ENCODE data around the gene RNF217.

Gene RNF217

GRCh38 chr6:125003070-125003469, 40.8 kb downstream of the RNF217 start:
- no peaks in the 10 kb centered on the region for H3K27me3 ChIP-seq
- H3K9me3 ChIP-seq (replicated peaks in 1 of 11) = peaks cover 0 to 6% (median 4%) of the 10 kb centered on the region in 11 experiments; a peak in 6 of 22 replicates
- no peak for TF ChIP-seq Cebpa-rat (IDR thresholded peaks at IDR 0.05)
- H4K20me1 ChIP-seq = no peaks in the 10 kb centered on the region
- no peak overlapping the region for H3K4me2 ChIP-seq
- H3K9ac ChIP-seq = no peak overlapping the region
- no peak overlapping the region for H3K27ac ChIP-seq
- H3K36me3 ChIP-seq = no peaks in the 10 kb centered on the region
- peaks cover 0 to 9% (median 6%) of the 10 kb centered on the region in 10 experiments; a peak in 13 of 20 replicates for H3K4me1 ChIP-seq
- no peak overlapping the region for H3K4me3 ChIP-seq

- Histone ChIP-seq H3K27me3 (no peaks in the 10 kb centered on the region), H3K36me3 (no peaks in the 10 kb centered on the region), H4K20me1 (no peaks in the 10 kb centered on the region), H3K27ac (no peak overlapping the region), H3K4me2 (no peak overlapping the region), H3K4me1 (peaks cover 3 to 10% (median 6%) of the 10 kb centered on the region in 10 experiments; a peak in 17 of 20 replicates), H3K9me3 (replicated peaks in 1 of 11) (peaks cover 0 to 6% (median 4%) of the 10 kb centered on the region in 11 experiments; a peak in 6 of 22 replicates), H3K9ac (no peak overlapping the region), H3K4me3 (no peak overlapping the region)
- no peak for TF ChIP-seq Cebpa-rat (IDR thresholded peaks at IDR 0.05)
These were observed 42.0 kb downstream of the RNF217 start for GRCh38 chr6:125004198-125004597.

- Histone ChIP-seq H3K4me2 (no peak overlapping the region), H3K36me3 (no peaks in the 10 kb centered on the region), H3K9me3 (replicated peaks in 1 of 11) (peaks cover 0 to 6% (median 4%) of the 10 kb centered on the region in 11 experiments; a peak in 6 of 22 replicates), H3K4me1 (peaks cover 5 to 18% (median 7%) of the 10 kb centered on the region in 10 experiments; a peak in 17 of 20 replicates), H3K27ac (no peak overlapping the region), H4K20me1 (no peaks in the 10 kb centered on the region), H3K27me3 (no peaks in the 10 kb centered on the region), H3K9ac (no peak overlapping the region), H3K4me3 (no peak overlapping the region)
- TF ChIP-seq Cebpa-rat (IDR thresholded peaks at IDR 0.05) = no peak
These were observed 42.8 kb downstream of the RNF217 start for GRCh38 chr6:125004797-125005595.

GRCh38 chr6:125008261-125008703, 46.0 kb downstream of the RNF217 start:
- TF ChIP-seq Cebpa-rat (IDR thresholded peaks at IDR 0.05) = no peak
- Histone ChIP-seq H3K27ac (no peak overlapping the region), H4K20me1 (no peaks in the 10 kb centered on the region), H3K36me3 (no peaks in the 10 kb centered on the region), H3K4me3 (no peak overlapping the region), H3K27me3 (no peaks in the 10 kb centered on the region), H3K4me2 (no peak overlapping the region), H3K9me3 (replicated peaks in 1 of 11) (peaks cover 0 to 6% (median 4%) of the 10 kb centered on the region in 11 experiments; a peak in 6 of 22 replicates), H3K9ac (no peak overlapping the region), H3K4me1 (peaks cover 0 to 16% (median 0%) of the 10 kb centered on the region in 10 experiments; a peak in 5 of 20 replicates)

- Histone ChIP-seq H3K27ac (no peak overlapping the region), H3K9me3 (replicated peaks in 1 of 11) (peaks cover 0 to 6% (median 4%) of the 10 kb centered on the region in 11 experiments; a peak in 6 of 22 replicates), H3K4me1 (peaks cover 0 to 17% (median 0%) of the 10 kb centered on the region in 10 experiments; a peak in 7 of 20 replicates), H3K4me2 (peak overlapping the region in 2 of 11 experiments; percentile 27 to 46; a peak in 2 of 22 replicates), H4K20me1 (no peaks in the 10 kb centered on the region), H3K36me3 (no peaks in the 10 kb centered on the region), H3K9ac (no peak overlapping the region), H3K4me3 (no peak overlapping the region), H3K27me3 (no peaks in the 10 kb centered on the region)
- no peak for TF ChIP-seq Cebpa-rat (IDR thresholded peaks at IDR 0.05)
These were observed 46.7 kb downstream of the RNF217 start for GRCh38 chr6:125008957-125009356.

GRCh38 chr6:125009578-125009977, 47.3 kb downstream of the RNF217 start:
- Histone ChIP-seq H4K20me1 (no peaks in the 10 kb centered on the region), H3K4me1 (peaks cover 0 to 23% (median 6%) of the 10 kb centered on the region in 10 experiments; a peak in 11 of 20 replicates), H3K27me3 (no peaks in the 10 kb centered on the region), H3K4me2 (peak overlapping the region in 2 of 11 experiments; percentile 27 to 46; a peak in 5 of 22 replicates), H3K9me3 (replicated peaks in 1 of 11) (peaks cover 0 to 6% (median 4%) of the 10 kb centered on the region in 11 experiments; a peak in 6 of 22 replicates), H3K27ac (no peak overlapping the region), H3K4me3 (no peak overlapping the region), H3K36me3 (no peaks in the 10 kb centered on the region), H3K9ac (no peak overlapping the region)
- TF ChIP-seq Cebpa-rat (IDR thresholded peaks at IDR 0.05) = no peak

GRCh38 chr6:125013938-125014660, 51.9 kb downstream of the RNF217 start:
- no peak overlapping the region for H3K27ac ChIP-seq
- H3K9ac ChIP-seq = no peak overlapping the region
- no peaks in the 10 kb centered on the region for H4K20me1 ChIP-seq

GRCh38 chr6:125014661-125014957, 52.4 kb downstream of the RNF217 start:
- H3K27ac ChIP-seq = 0 out of 22 replicates have a peak overlapping the region, but pooled peaks of 1 of the 11 experiments have one; percentile 19
- H3K36me3 ChIP-seq = no peaks in the 10 kb centered on the region
- no peaks in the 10 kb centered on the region for H4K20me1 ChIP-seq
- no peaks in the 10 kb centered on the region for H3K27me3 ChIP-seq
- H3K4me3 ChIP-seq = no peak overlapping the region
- no peaks in the 10 kb centered on the region for H3K9me3 ChIP-seq (replicated peaks in 1 of 11)
- no peak for TF ChIP-seq Cebpa-rat (IDR thresholded peaks at IDR 0.05)
- H3K9ac ChIP-seq = no peak overlapping the region
- H3K4me2 ChIP-seq = peak overlapping the region in 4 of 11 experiments; percentile 20 to 39 (median 33); a peak in 8 of 22 replicates
- peaks cover 0 to 19% (median 7%) of the 10 kb centered on the region in 10 experiments; a peak in 11 of 20 replicates for H3K4me1 ChIP-seq

More at GRCh38 chr6:125013938-125014660, 51.9 kb downstream of the RNF217 start:
- Histone ChIP-seq H3K9me3 (replicated peaks in 1 of 11) (no peaks in the 10 kb centered on the region), H3K4me2 (peak overlapping the region in 5 of 11 experiments; percentile 15 to 39 (median 28); a peak in 8 of 22 replicates), H3K27me3 (no peaks in the 10 kb centered on the region), H3K36me3 (no peaks in the 10 kb centered on the region), H3K4me3 (no peak overlapping the region), H3K4me1 (peaks cover 0 to 24% (median 7%) of the 10 kb centered on the region in 10 experiments; a peak in 11 of 20 replicates)
- peak in 3 of 11 experiments; percentile 26 to 57 (median 33); a peak in 4 of 22 replicates for TF ChIP-seq Cebpa-rat (IDR thresholded peaks at IDR 0.05)

- no peak for TF ChIP-seq Cebpa-rat (IDR thresholded peaks at IDR 0.05)
- Histone ChIP-seq H3K9ac (no peak overlapping the region), H3K4me1 (peaks cover 0 to 14% (median 7%) of the 10 kb centered on the region in 10 experiments; a peak in 9 of 20 replicates), H4K20me1 (no peaks in the 10 kb centered on the region), H3K27me3 (no peaks in the 10 kb centered on the region), H3K27ac (no peak overlapping the region), H3K4me2 (0 out of 22 replicates have a peak overlapping the region, but pooled peaks of 1 of the 11 experiments have one; percentile 20), H3K4me3 (no peak overlapping the region), H3K36me3 (no peaks in the 10 kb centered on the region), H3K9me3 (replicated peaks in 1 of 11) (no peaks in the 10 kb centered on the region)
These were observed 52.9 kb downstream of the RNF217 start for GRCh38 chr6:125015152-125015551.
